ENCODE results near the gene GMPR. TPM values are rescaled to one million over a fixed set of nuclear protein-coding genes. Genes with fewer than 3 reads are reported as not detected.
A peak's percentile ranks its signal among the peaks of the same experiment; 100 is the strongest.

Gene GMPR
- polyA plus RNA-seq, 1 experiment: 8.6 TPM

- CTCF ChIA-PET: interaction anchor here (1.2 to 1.6 kb wide), 2 partner anchors 73 to 426 kb away, joined by 4 to 7 read pairs; no protein-coding TSS in a partner anchor
- no peak for DNase-seq (ENCODE audit: low read depth, low spot score)
- TF ChIP-seq CTCF (IDR thresholded peaks at IDR 0.05; ENCODE audit: low read depth, low read length): no peak
- H3K27ac ChIP-seq (ENCODE audit: low read depth, low read length): peak overlapping the region; percentile 93
- POLR2A ChIA-PET: interaction anchor here (0.6 to 1.2 kb wide), 3 partner anchors 19 to 425 kb away, joined by 3 to 4 read pairs (median 3); no protein-coding TSS in a partner anchor
- no peak overlapping the region for H3K4me3 ChIP-seq (ENCODE audit: low read depth, low read length)
- no peaks in the 10 kb centered on the region for H3K27me3 ChIP-seq (ENCODE audit: control insufficient read depth, insufficient read depth, low read length)
- no peaks in the 10 kb centered on the region for H3K9me3 ChIP-seq (ENCODE audit: control insufficient read depth, insufficient read depth, low read length)
Observed at GRCh38 chr6:16336911-16337294, 98.5 kb downstream of the GMPR start.

GRCh38 chr6:16337295-16337975 is 99.0 kb downstream of the GMPR start:
- no peak for TF ChIP-seq CTCF (IDR thresholded peaks at IDR 0.05; ENCODE audit: low read depth, low read length)
- ChIA-PET POLR2A (interaction anchor here (0.6 to 1.2 kb wide), 3 partner anchors 19 to 425 kb away, joined by 3 to 4 read pairs (median 3); no protein-coding TSS in a partner anchor), CTCF (interaction anchor here (1.2 to 1.6 kb wide), 2 partner anchors 72 to 426 kb away, joined by 4 to 7 read pairs; no protein-coding TSS in a partner anchor)
- Histone ChIP-seq H3K27ac (ENCODE audit: low read depth, low read length) (peak overlapping the region; percentile 93), H3K9me3 (ENCODE audit: control insufficient read depth, insufficient read depth, low read length) (no peaks in the 10 kb centered on the region), H3K4me3 (ENCODE audit: low read depth, low read length) (no peak overlapping the region), H3K27me3 (ENCODE audit: control insufficient read depth, insufficient read depth, low read length) (no peaks in the 10 kb centered on the region)
- peak; percentile 76 for DNase-seq (ENCODE audit: low read depth, low spot score)

- TF ChIP-seq CTCF (IDR thresholded peaks at IDR 0.05; ENCODE audit: low read depth, low read length): peak; percentile 85
- DNase-seq (ENCODE audit: low read depth, low spot score): peak; percentile 99
- ChIA-PET POLR2A (interaction anchor here (0.6 to 1.0 kb wide), 6 partner anchors 9 to 133 kb away, joined by 3 to 4 read pairs (median 3); no protein-coding TSS in a partner anchor), CTCF (interaction anchor here (0.6 to 2.7 kb wide), 10 partner anchors 9 to 424 kb away, joined by 3 to 20 read pairs (median 4); no protein-coding TSS in a partner anchor)
- H3K9me3 ChIP-seq (ENCODE audit: control insufficient read depth, insufficient read depth, low read length): no peaks in the 10 kb centered on the region; the same call in 1 of the 2 replicates
- peak overlapping the region; percentile 93 for H3K27ac ChIP-seq (ENCODE audit: low read depth, low read length)
- H3K4me3 ChIP-seq (ENCODE audit: low read depth, low read length): no peak overlapping the region
- no peaks in the 10 kb centered on the region for H3K27me3 ChIP-seq (ENCODE audit: control insufficient read depth, insufficient read depth, low read length)
Observed at GRCh38 chr6:16338577-16339264, 100.3 kb downstream of the GMPR start.

GRCh38 chr6:16339265-16339587 is 100.8 kb downstream of the GMPR start:
- no peak overlapping the region for H3K4me3 ChIP-seq (ENCODE audit: low read depth, low read length)
- no peaks in the 10 kb centered on the region for H3K27me3 ChIP-seq (ENCODE audit: control insufficient read depth, insufficient read depth, low read length)
- H3K9me3 ChIP-seq (ENCODE audit: control insufficient read depth, insufficient read depth, low read length): no peaks in the 10 kb centered on the region; the same call in 1 of the 2 replicates
- POLR2A ChIA-PET: interaction anchor here (0.6 to 1.0 kb wide), 5 partner anchors 8 to 133 kb away, joined by 3 read pairs; no protein-coding TSS in a partner anchor
- no peak for TF ChIP-seq CTCF (IDR thresholded peaks at IDR 0.05; ENCODE audit: low read depth, low read length)
- CTCF ChIA-PET: interaction anchor here (0.6 to 2.7 kb wide), 10 partner anchors 9 to 424 kb away, joined by 3 to 20 read pairs (median 4); no protein-coding TSS in a partner anchor
- H3K27ac ChIP-seq (ENCODE audit: low read depth, low read length): peak overlapping the region; percentile 87
- DNase-seq (ENCODE audit: low read depth, low spot score): no peak
